Activated CD4-positive, CD25-positive, alpha-beta regulatory T cell treated with anti-CD3 and anti-CD28 coated beads, Interleukin-2, amount 50 U/mL, for 24 hours (primary cell): ENCODE data around the gene HEXD.

Source experiments
- ATAC-seq, 2 donors: fragments of 150-1000 bp; cut with Tn5 transposase; one replicate each; pipeline ENCODE4 v1.10.0; 2021; ENCODE audit warnings: mild to moderate bottlenecking in 1 of 2, moderate library complexity in 1 of 2

The HEXD gene

GRCh38 chr17:82382933-82383255 lies 35.3 kb upstream of the HEXD start:
- ATAC-seq = no peak

- no peak for ATAC-seq
These were observed 34.7 kb upstream of the HEXD start for GRCh38 chr17:82383411-82383810.

- no peak for ATAC-seq
These were observed 34.0 kb upstream of the HEXD start for GRCh38 chr17:82384051-82384729.

- no peak for ATAC-seq
These were observed 33.2 kb upstream of the HEXD start for GRCh38 chr17:82384730-82385481.

GRCh38 chr17:82385559-82386254 lies 32.4 kb upstream of the HEXD start:
- ATAC-seq = no peak

GRCh38 chr17:82386255-82386831 lies 31.8 kb upstream of the HEXD start:
- ATAC-seq = no peak

GRCh38 chr17:82386881-82387704 lies 31.1 kb upstream of the HEXD start:
- ATAC-seq = no peak

- no peak for ATAC-seq
These were observed 30.4 kb upstream of the HEXD start for GRCh38 chr17:82387705-82388106.

GRCh38 chr17:82388223-82388921 lies 29.8 kb upstream of the HEXD start:
- ATAC-seq = no peak

- no peak for ATAC-seq
These were observed 29.2 kb upstream of the HEXD start for GRCh38 chr17:82388922-82389283.

GRCh38 chr17:82389379-82389778 lies 28.8 kb upstream of the HEXD start:
- no peak for ATAC-seq

- no peak for ATAC-seq
These were observed 27.9 kb upstream of the HEXD start for GRCh38 chr17:82390015-82390859.

- no peak for ATAC-seq
These were observed 27.2 kb upstream of the HEXD start for GRCh38 chr17:82390860-82391435.

GRCh38 chr17:82391496-82392066 lies 26.6 kb upstream of the HEXD start:
- ATAC-seq = no peak

GRCh38 chr17:82392209-82392920 lies 25.8 kb upstream of the HEXD start:
- no peak for ATAC-seq

- ATAC-seq = no peak
These were observed 25.2 kb upstream of the HEXD start for GRCh38 chr17:82392941-82393340.

- ATAC-seq = no peak
These were observed 23.9 kb upstream of the HEXD start for GRCh38 chr17:82394278-82394677.

- ATAC-seq = no peak
These were observed 21.3 kb upstream of the HEXD start for GRCh38 chr17:82396601-82397435.
